NT2/D1 (cell line): ENCODE data around the gene SCAMP3.
"Not testable (repeated sequence)": the region's sequence is repeated elsewhere in the genome, so short reads cannot be mapped to it uniquely, and the experiment has no call there.

ENCODE experiments used
- SUZ12 ChIP-seq: IDR thresholded peaks from 2 replicates; pipeline ENCODE4 v1.6.1; 2011; ENCODE audit not compliant: insufficient read length, insufficient read depth; ENCODE audit errors: extremely low read depth
- YY1 ChIP-seq: IDR thresholded peaks from 2 replicates; pipeline ENCODE4 v1.6.1; 2011; ENCODE audit not compliant: insufficient read length, insufficient read depth
- ZNF274 ChIP-seq: IDR thresholded peaks from 2 replicates; pipeline ENCODE4 v1.6.1; 2011; ENCODE audit warnings: mild to moderate bottlenecking, low read depth, low read length

DNA sequence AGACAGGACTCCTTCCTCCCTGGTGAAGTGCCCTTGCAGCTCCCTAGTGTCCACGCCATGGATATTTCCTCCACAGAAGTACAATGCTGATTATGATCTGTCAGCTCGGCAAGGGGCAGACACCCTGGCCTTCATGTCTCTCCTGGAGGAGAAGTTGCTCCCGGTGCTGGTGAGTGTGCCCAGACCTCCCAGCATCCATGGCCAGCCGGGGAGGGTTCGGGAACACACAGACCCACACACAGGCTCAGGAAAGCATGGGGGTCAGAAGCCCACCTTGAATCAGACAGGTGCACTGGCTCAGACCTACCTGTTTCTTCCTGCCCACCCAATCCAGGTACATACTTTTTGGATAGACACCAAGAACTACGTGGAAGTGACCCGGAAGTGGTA lies 50.1 kb downstream of the SCAMP3 start:
- TF ChIP-seq SUZ12, YY1, ZNF274: not testable (repeated sequence)
